ENCODE measurements around the gene COL11A1. TPM values are rescaled to one million over a fixed set of nuclear protein-coding genes. Genes with fewer than 3 reads are reported as not detected.

Gene COL11A1
- total and polyA plus RNA-seq, 9 of the 15 experiments (the other 6 are each of a cell fraction or from before 2014, with no cell fraction given) = 0.07 TPM; not detected in 8

DNA sequence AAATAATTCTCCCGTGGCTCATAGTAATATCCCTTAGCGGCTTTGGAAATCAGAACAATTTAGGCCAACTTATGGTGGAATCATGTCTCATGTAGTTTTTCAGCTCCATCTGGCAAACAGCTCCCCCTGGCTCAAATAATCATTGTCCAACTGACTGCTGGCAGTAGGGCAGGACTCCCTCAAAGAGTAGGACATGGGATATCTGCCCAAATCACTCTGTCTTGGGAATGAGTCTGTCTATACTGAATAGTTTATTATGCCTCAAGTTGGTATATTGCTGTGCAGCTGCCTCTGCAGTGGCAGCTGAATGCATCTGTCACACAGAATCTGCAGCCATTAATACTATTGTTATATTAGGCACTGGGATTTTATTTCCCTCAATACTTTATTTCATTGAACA lies 255.7 kb downstream of the COL11A1 start:
- H4K20me1 ChIP-seq (replicated peaks; ENCODE audit: control insufficient read depth, insufficient read depth, low read length) = no peaks in the 10 kb centered on the region
- ChIA-PET POLR2A (no interaction called here), CTCF (ENCODE audit: low intra/inter-chr PET ratio) (no interaction called here)
- no peak overlapping the region for H3K9ac ChIP-seq (ENCODE audit: insufficient read depth in 1 of 2, low read depth in 2 of 2, low read length in 2 of 2)
- intact Hi-C loops (cut with micrococcal nuclease) = no loop called here
- H3K79me2 ChIP-seq (ENCODE audit: control insufficient read depth, insufficient read depth, low read length) = no peaks in the 10 kb centered on the region
- TF ChIP-seq SIN3B (IDR thresholded peaks at IDR 0.05; ENCODE audit: low read depth) = no peak
- TF ChIP-seq CREM (IDR thresholded peaks at IDR 0.05; ENCODE audit: low read depth) = no peak
- TF ChIP-seq SMARCC2 (IDR thresholded peaks at IDR 0.05; ENCODE audit: low read depth) = no peak
- TF ChIP-seq NCOA2 (IDR thresholded peaks at IDR 0.05; ENCODE audit: partially characterized antibody in 2 of 2) = no peak
- TF ChIP-seq, protein P1, sequence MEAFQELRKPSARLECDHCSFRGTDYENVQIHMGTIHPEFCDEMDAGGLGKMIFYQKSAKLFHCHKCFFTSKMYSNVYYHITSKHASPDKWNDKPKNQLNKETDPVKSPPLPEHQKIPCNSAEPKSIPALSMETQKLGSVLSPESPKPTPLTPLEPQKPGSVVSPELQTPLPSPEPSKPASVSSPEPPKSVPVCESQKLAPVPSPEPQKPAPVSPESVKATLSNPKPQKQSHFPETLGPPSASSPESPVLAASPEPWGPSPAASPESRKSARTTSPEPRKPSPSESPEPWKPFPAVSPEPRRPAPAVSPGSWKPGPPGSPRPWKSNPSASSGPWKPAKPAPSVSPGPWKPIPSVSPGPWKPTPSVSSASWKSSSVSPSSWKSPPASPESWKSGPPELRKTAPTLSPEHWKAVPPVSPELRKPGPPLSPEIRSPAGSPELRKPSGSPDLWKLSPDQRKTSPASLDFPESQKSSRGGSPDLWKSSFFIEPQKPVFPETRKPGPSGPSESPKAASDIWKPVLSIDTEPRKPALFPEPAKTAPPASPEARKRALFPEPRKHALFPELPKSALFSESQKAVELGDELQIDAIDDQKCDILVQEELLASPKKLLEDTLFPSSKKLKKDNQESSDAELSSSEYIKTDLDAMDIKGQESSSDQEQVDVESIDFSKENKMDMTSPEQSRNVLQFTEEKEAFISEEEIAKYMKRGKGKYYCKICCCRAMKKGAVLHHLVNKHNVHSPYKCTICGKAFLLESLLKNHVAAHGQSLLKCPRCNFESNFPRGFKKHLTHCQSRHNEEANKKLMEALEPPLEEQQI (IDR thresholded peaks at IDR 0.05) = no peak
- TF ChIP-seq FOXA1 (IDR thresholded peaks at IDR 0.05; ENCODE audit: borderline replicate concordance) = no peak
- TF ChIP-seq PRMT5 (CRISPR knock-in tag; IDR thresholded peaks at IDR 0.05) = no peak
- TF ChIP-seq, protein P2, sequence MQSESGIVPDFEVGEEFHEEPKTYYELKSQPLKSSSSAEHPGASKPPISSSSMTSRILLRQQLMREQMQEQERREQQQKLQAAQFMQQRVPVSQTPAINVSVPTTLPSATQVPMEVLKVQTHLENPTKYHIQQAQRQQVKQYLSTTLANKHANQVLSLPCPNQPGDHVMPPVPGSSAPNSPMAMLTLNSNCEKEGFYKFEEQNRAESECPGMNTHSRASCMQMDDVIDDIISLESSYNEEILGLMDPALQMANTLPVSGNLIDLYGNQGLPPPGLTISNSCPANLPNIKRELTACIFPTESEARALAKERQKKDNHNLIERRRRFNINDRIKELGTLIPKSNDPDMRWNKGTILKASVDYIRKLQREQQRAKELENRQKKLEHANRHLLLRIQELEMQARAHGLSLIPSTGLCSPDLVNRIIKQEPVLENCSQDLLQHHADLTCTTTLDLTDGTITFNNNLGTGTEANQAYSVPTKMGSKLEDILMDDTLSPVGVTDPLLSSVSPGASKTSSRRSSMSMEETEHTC (IDR thresholded peaks at IDR 0.05) = no peak
- no peak for TF ChIP-seq ETV5 (CRISPR knock-in tag; IDR thresholded peaks at IDR 0.05; ENCODE audit: low read depth)
- no peak for TF ChIP-seq ERF (CRISPR knock-in tag; IDR thresholded peaks at IDR 0.05)
- no peak for TF ChIP-seq ZFP30 (CRISPR knock-in tag; IDR thresholded peaks at IDR 0.05; ENCODE audit: borderline replicate concordance)
- no peak for TF ChIP-seq ZNF79 (CRISPR knock-in tag; IDR thresholded peaks at IDR 0.05; ENCODE audit: low read depth)
- TF ChIP-seq, protein P3, sequence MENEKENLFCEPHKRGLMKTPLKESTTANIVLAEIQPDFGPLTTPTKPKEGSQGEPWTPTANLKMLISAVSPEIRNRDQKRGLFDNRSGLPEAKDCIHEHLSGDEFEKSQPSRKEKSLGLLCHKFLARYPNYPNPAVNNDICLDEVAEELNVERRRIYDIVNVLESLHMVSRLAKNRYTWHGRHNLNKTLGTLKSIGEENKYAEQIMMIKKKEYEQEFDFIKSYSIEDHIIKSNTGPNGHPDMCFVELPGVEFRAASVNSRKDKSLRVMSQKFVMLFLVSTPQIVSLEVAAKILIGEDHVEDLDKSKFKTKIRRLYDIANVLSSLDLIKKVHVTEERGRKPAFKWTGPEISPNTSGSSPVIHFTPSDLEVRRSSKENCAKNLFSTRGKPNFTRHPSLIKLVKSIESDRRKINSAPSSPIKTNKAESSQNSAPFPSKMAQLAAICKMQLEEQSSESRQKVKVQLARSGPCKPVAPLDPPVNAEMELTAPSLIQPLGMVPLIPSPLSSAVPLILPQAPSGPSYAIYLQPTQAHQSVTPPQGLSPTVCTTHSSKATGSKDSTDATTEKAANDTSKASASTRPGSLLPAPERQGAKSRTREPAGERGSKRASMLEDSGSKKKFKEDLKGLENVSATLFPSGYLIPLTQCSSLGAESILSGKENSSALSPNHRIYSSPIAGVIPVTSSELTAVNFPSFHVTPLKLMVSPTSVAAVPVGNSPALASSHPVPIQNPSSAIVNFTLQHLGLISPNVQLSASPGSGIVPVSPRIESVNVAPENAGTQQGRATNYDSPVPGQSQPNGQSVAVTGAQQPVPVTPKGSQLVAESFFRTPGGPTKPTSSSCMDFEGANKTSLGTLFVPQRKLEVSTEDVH (IDR thresholded peaks at IDR 0.05; ENCODE audit: low read depth, partially characterized antibody) = no peak
- TF ChIP-seq TAL1 (IDR thresholded peaks at IDR 0.05) = no peak
- H3K36me3 ChIP-seq (ENCODE audit: control insufficient read depth, insufficient read depth, low read length) = no peaks in the 10 kb centered on the region
- no peak overlapping the region for H3K27ac ChIP-seq (ENCODE audit: extremely low read depth, low read depth, low read length)
- no peak for DNase-seq (ENCODE audit: extremely low read depth in 1 of 4, low spot score in 3 of 4)
- no peaks in the 10 kb centered on the region for H3K27me3 ChIP-seq (ENCODE audit: control insufficient read depth in 2 of 2, insufficient read depth in 2 of 2, low read length in 2 of 2)
- no TSS peak for BruUV-seq (replicated peaks)
- in situ Hi-C loops (cut with MboI) = no loop called here
- H3K9me3 ChIP-seq (replicated peaks; ENCODE audit: control insufficient read depth, insufficient read depth, low read depth, low read length) = no peaks in the 10 kb centered on the region; the same call in 1 of the 2 replicates
- no peak overlapping the region for H3K4me3 ChIP-seq
- WGBS (ENCODE audit: insufficient coverage, low coverage, missing lambda C conversion rate) = 0% methylated on average over 2 of the region's 2 CpGs
- no peaks in the 10 kb centered on the region for H3K9me1 ChIP-seq (ENCODE audit: control insufficient read depth, insufficient read depth, low read length)
- no peak for ATAC-seq
- H2AFZ ChIP-seq (ENCODE audit: low read depth, low read length) = no peak overlapping the region
- no peaks in the 10 kb centered on the region for H3K4me1 ChIP-seq (replicated peaks in 1 of 2; ENCODE audit: control insufficient read depth in 2 of 2, insufficient read depth in 2 of 2, low read length in 2 of 2)
- FAIRE-seq = no peak
- no peak overlapping the region for H3K4me2 ChIP-seq (ENCODE audit: insufficient read depth, low read length)
